ENCODE measurements around the gene GUCA2B. TPM values are rescaled to one million over a fixed set of nuclear protein-coding genes. Genes with fewer than 3 reads are reported as not detected.

GUCA2B gene
- total and polyA plus RNA-seq, 4 experiments from 2014 or later, result not detected

- no peaks in the 10 kb centered on the region for H3K27me3 Mint-ChIP-seq
Measured at GRCh38 chr1:42177541-42177981, 24.4 kb downstream of the GUCA2B start.

GRCh38 chr1:42178249-42178648, 25.0 kb downstream of the GUCA2B start:
- Histone ChIP-seq H3K4me1 (ENCODE audit: insufficient read depth, low read length) (no peaks in the 10 kb centered on the region), H3K27me3 (ENCODE audit: insufficient read depth, low read length) (no peaks in the 10 kb centered on the region), H3K36me3 (ENCODE audit: insufficient read depth, low read length) (peaks cover 16% of the 10 kb centered on the region), H3K9me3 (ENCODE audit: control insufficient read depth in 1 of 2, low read length in 2 of 2) (no peaks in the 10 kb centered on the region), H3K27ac (ENCODE audit: low read depth, low read length) (no peak overlapping the region), H3K4me3 (ENCODE audit: low read length in 2 of 2) (no peak overlapping the region)
- H3K4me3 Mint-ChIP-seq, result no peak overlapping the region
- POLR2A ChIA-PET (ENCODE audit: partially characterized antibody), result no interaction called here
- H3K27me3 Mint-ChIP-seq, result no peaks in the 10 kb centered on the region
- peaks cover 12 to 39% of the 10 kb centered on the region in 2 donors for H3K36me3 Mint-ChIP-seq
- peaks cover 0 to 2% (median 0%) of the 10 kb centered on the region in 8 donors for H3K9me3 Mint-ChIP-seq
- DNase-seq, result no peak
- no peak overlapping the region for H3K27ac Mint-ChIP-seq
- intact Hi-C loops (cut with micrococcal nuclease), result loop anchor here (5.0 kb wide), 1 partner anchor 284 kb away; the partner anchor contains the start of gene CCDC30
- CTCF ChIA-PET (ENCODE audit: partially characterized antibody), result interaction anchor here (1.0 to 2.1 kb wide), 2 partner anchors 9 to 457 kb away, joined by 3 to 5 read pairs; no protein-coding TSS in a partner anchor
- peaks cover 0 to 7% (median under 1%) of the 10 kb centered on the region in 4 donors for H3K4me1 Mint-ChIP-seq

More at GRCh38 chr1:42177541-42177981, 24.4 kb downstream of the GUCA2B start:
- no peak for DNase-seq
- no peaks in the 10 kb centered on the region for H3K9me3 ChIP-seq (ENCODE audit: control insufficient read depth in 1 of 2, low read length in 2 of 2)
- no peaks in the 10 kb centered on the region for H3K27me3 ChIP-seq (ENCODE audit: insufficient read depth, low read length)
- H3K9me3 Mint-ChIP-seq, result peaks cover 0 to 2% (median 0%) of the 10 kb centered on the region in 8 donors
- POLR2A ChIA-PET (ENCODE audit: partially characterized antibody), result no interaction called here
- peaks cover 0 to 7% (median 0%) of the 10 kb centered on the region in 4 donors for H3K4me1 Mint-ChIP-seq
- H3K36me3 Mint-ChIP-seq, result peaks cover 12 to 34% of the 10 kb centered on the region in 2 donors
- CTCF ChIA-PET (ENCODE audit: partially characterized antibody), result interaction anchor here (1.0 to 6.2 kb wide), 5 partner anchors 8 to 369 kb away, joined by 3 to 52 read pairs (median 5); partner anchors contain the start of gene GUCA2A
- no peak overlapping the region for H3K4me3 Mint-ChIP-seq
- H3K27ac ChIP-seq (ENCODE audit: low read depth, low read length), result no peak overlapping the region
- peak overlapping the region in 2 of 7 donors; percentile 7 to 26 for H3K27ac Mint-ChIP-seq
- no peaks in the 10 kb centered on the region for H3K4me1 ChIP-seq (ENCODE audit: insufficient read depth, low read length)
- intact Hi-C loops (cut with micrococcal nuclease), result loop anchor here (1.0 to 5.0 kb wide), 2 partner anchors 158 to 285 kb away; partner anchors contain the start of genes CCDC30 and FOXJ3
- H3K36me3 ChIP-seq (ENCODE audit: insufficient read depth, low read length), result peaks cover 16% of the 10 kb centered on the region
- no peak overlapping the region for H3K4me3 ChIP-seq (ENCODE audit: low read length in 2 of 2)

GRCh38 chr1:42179275-42179674, 26.1 kb downstream of the GUCA2B start:
- Mint-ChIP-seq H3K27ac (no peak overlapping the region), H3K27me3 (no peaks in the 10 kb centered on the region), H3K4me1 (peaks cover 0 to 7% (median under 1%) of the 10 kb centered on the region in 4 donors), H3K9me3 (peaks cover 0 to 2% (median 0%) of the 10 kb centered on the region in 8 donors), H3K36me3 (peaks cover 16 to 48% of the 10 kb centered on the region in 2 donors), H3K4me3 (no peak overlapping the region)
- ChIA-PET POLR2A (ENCODE audit: partially characterized antibody) (no interaction called here), CTCF (ENCODE audit: partially characterized antibody) (interaction anchor here (1.0 to 2.1 kb wide), 3 partner anchors 10 to 458 kb away, joined by 3 to 5 read pairs (median 3); no protein-coding TSS in a partner anchor)
- Histone ChIP-seq H3K27me3 (ENCODE audit: insufficient read depth, low read length) (no peaks in the 10 kb centered on the region), H3K27ac (ENCODE audit: low read depth, low read length) (no peak overlapping the region), H3K36me3 (ENCODE audit: insufficient read depth, low read length) (peaks cover 16% of the 10 kb centered on the region), H3K4me3 (ENCODE audit: low read length in 2 of 2) (no peak overlapping the region), H3K9me3 (ENCODE audit: control insufficient read depth in 1 of 2, low read length in 2 of 2) (no peaks in the 10 kb centered on the region), H3K4me1 (ENCODE audit: insufficient read depth, low read length) (no peaks in the 10 kb centered on the region)
- intact Hi-C loops (cut with micrococcal nuclease), result loop anchor here (5.0 kb wide), 1 partner anchor 283 kb away; the partner anchor contains the start of gene CCDC30
- DNase-seq, result no peak

GRCh38 chr1:42179900-42180329, 26.7 kb downstream of the GUCA2B start:
- Histone ChIP-seq H3K4me3 (ENCODE audit: low read length in 2 of 2) (no peak overlapping the region), H3K27ac (ENCODE audit: low read depth, low read length) (no peak overlapping the region), H3K4me1 (ENCODE audit: insufficient read depth, low read length) (no peaks in the 10 kb centered on the region), H3K36me3 (ENCODE audit: insufficient read depth, low read length) (peaks cover 16% of the 10 kb centered on the region), H3K9me3 (ENCODE audit: control insufficient read depth in 1 of 2, low read length in 2 of 2) (no peaks in the 10 kb centered on the region), H3K27me3 (ENCODE audit: insufficient read depth, low read length) (no peaks in the 10 kb centered on the region)
- ChIA-PET POLR2A (ENCODE audit: partially characterized antibody) (no interaction called here), CTCF (ENCODE audit: partially characterized antibody) (interaction anchor here (1.2 kb wide), 1 partner anchor 154 kb away, joined by 3 read pairs; no protein-coding TSS in a partner anchor)
- H3K36me3 Mint-ChIP-seq, result peaks cover 21 to 54% of the 10 kb centered on the region in 2 donors
- peaks cover 0 to 2% (median 0%) of the 10 kb centered on the region in 8 donors for H3K9me3 Mint-ChIP-seq
- H3K4me1 Mint-ChIP-seq, result peaks cover 0 to 7% (median 3%) of the 10 kb centered on the region in 4 donors
- intact Hi-C loops (cut with micrococcal nuclease), result loop anchor here (5.0 kb wide), 1 partner anchor 282 kb away; the partner anchor contains the start of gene CCDC30
- H3K27ac Mint-ChIP-seq, result peak overlapping the region in 2 of 7 donors; percentile 39 to 44
- H3K4me3 Mint-ChIP-seq, result no peak overlapping the region
- no peak for DNase-seq
- H3K27me3 Mint-ChIP-seq, result no peaks in the 10 kb centered on the region

- CTCF ChIA-PET (ENCODE audit: partially characterized antibody), result no interaction called here
- H3K9me3 Mint-ChIP-seq, result peaks cover 0 to 2% (median 0%) of the 10 kb centered on the region in 8 donors
Measured at GRCh38 chr1:42181687-42182086, 28.5 kb downstream of the GUCA2B start.

GRCh38 chr1:42183210-42183956, 30.2 kb downstream of the GUCA2B start:
- peak overlapping the region in 2 of 7 donors; percentile 6 to 52 for H3K27ac Mint-ChIP-seq
- CTCF ChIA-PET (ENCODE audit: partially characterized antibody), result interaction anchor here (2.3 kb wide), 1 partner anchor 10 kb away, joined by 13 read pairs; no protein-coding TSS in a partner anchor
- no peaks in the 10 kb centered on the region for H3K4me1 ChIP-seq (ENCODE audit: insufficient read depth, low read length)
- peaks cover 0 to 4% (median 3%) of the 10 kb centered on the region in 4 donors for H3K4me1 Mint-ChIP-seq
- POLR2A ChIA-PET (ENCODE audit: partially characterized antibody), result interaction anchor here (2.3 kb wide), 1 partner anchor 10 kb away, joined by 8 read pairs; no protein-coding TSS in a partner anchor
- H3K4me3 ChIP-seq (ENCODE audit: low read length in 2 of 2), result no peak overlapping the region
- no peak overlapping the region for H3K27ac ChIP-seq (ENCODE audit: low read depth, low read length)
- H3K4me3 Mint-ChIP-seq, result no peak overlapping the region
- no peaks in the 10 kb centered on the region for H3K27me3 Mint-ChIP-seq
- H3K27me3 ChIP-seq (ENCODE audit: insufficient read depth, low read length), result no peaks in the 10 kb centered on the region
- intact Hi-C loops (cut with micrococcal nuclease), result no loop called here
- peaks cover 0 to 2% (median 0%) of the 10 kb centered on the region in 8 donors for H3K9me3 Mint-ChIP-seq
- no peaks in the 10 kb centered on the region for H3K9me3 ChIP-seq (ENCODE audit: control insufficient read depth in 1 of 2, low read length in 2 of 2)
- peaks cover 24% of the 10 kb centered on the region for H3K36me3 ChIP-seq (ENCODE audit: insufficient read depth, low read length)
- H3K36me3 Mint-ChIP-seq, result peaks cover 42 to 76% of the 10 kb centered on the region in 2 donors
- DNase-seq, result no peak

More at GRCh38 chr1:42181687-42182086, 28.5 kb downstream of the GUCA2B start:
- Mint-ChIP-seq H3K27ac (peak overlapping the region in 5 of 7 donors; percentile 10 to 77 (median 23)), H3K36me3 (peaks cover 30 to 68% of the 10 kb centered on the region in 2 donors), H3K27me3 (no peaks in the 10 kb centered on the region), H3K4me1 (peaks cover 0 to 6% (median 3%) of the 10 kb centered on the region in 4 donors), H3K4me3 (no peak overlapping the region)
- H3K9me3 ChIP-seq (ENCODE audit: control insufficient read depth in 1 of 2, low read length in 2 of 2), result no peaks in the 10 kb centered on the region
- H3K36me3 ChIP-seq (ENCODE audit: insufficient read depth, low read length), result peaks cover 16% of the 10 kb centered on the region
- no peak overlapping the region for H3K27ac ChIP-seq (ENCODE audit: low read depth, low read length)
- POLR2A ChIA-PET (ENCODE audit: partially characterized antibody), result no interaction called here
- H3K27me3 ChIP-seq (ENCODE audit: insufficient read depth, low read length), result no peaks in the 10 kb centered on the region
- no peaks in the 10 kb centered on the region for H3K4me1 ChIP-seq (ENCODE audit: insufficient read depth, low read length)
- intact Hi-C loops (cut with micrococcal nuclease), result no loop called here
- no peak for DNase-seq
- H3K4me3 ChIP-seq (ENCODE audit: low read length in 2 of 2), result no peak overlapping the region

GRCh38 chr1:42183957-42184268, 30.7 kb downstream of the GUCA2B start:
- no peak for DNase-seq
- Mint-ChIP-seq H3K27me3 (no peaks in the 10 kb centered on the region), H3K4me1 (peaks cover 0 to 4% (median 3%) of the 10 kb centered on the region in 4 donors), H3K36me3 (peaks cover 42 to 79% of the 10 kb centered on the region in 2 donors), H3K27ac (peak overlapping the region in 2 of 7 donors; percentile 52 to 73), H3K9me3 (peaks cover 0 to 2% (median 0%) of the 10 kb centered on the region in 8 donors), H3K4me3 (no peak overlapping the region)
- H3K4me1 ChIP-seq (ENCODE audit: insufficient read depth, low read length), result no peaks in the 10 kb centered on the region
- no peak overlapping the region for H3K27ac ChIP-seq (ENCODE audit: low read depth, low read length)
- intact Hi-C loops (cut with micrococcal nuclease), result no loop called here
- H3K4me3 ChIP-seq (ENCODE audit: low read length in 2 of 2), result no peak overlapping the region
- POLR2A ChIA-PET (ENCODE audit: partially characterized antibody), result interaction anchor here (2.3 kb wide), 1 partner anchor 10 kb away, joined by 8 read pairs; no protein-coding TSS in a partner anchor
- peaks cover 29% of the 10 kb centered on the region for H3K36me3 ChIP-seq (ENCODE audit: insufficient read depth, low read length)
- CTCF ChIA-PET (ENCODE audit: partially characterized antibody), result interaction anchor here (2.3 kb wide), 1 partner anchor 10 kb away, joined by 13 read pairs; no protein-coding TSS in a partner anchor
- H3K9me3 ChIP-seq (ENCODE audit: control insufficient read depth in 1 of 2, low read length in 2 of 2), result no peaks in the 10 kb centered on the region
- no peaks in the 10 kb centered on the region for H3K27me3 ChIP-seq (ENCODE audit: insufficient read depth, low read length)
